Measurements from ENCODE around the gene TTC39C.

The TTC39C gene

DNA sequence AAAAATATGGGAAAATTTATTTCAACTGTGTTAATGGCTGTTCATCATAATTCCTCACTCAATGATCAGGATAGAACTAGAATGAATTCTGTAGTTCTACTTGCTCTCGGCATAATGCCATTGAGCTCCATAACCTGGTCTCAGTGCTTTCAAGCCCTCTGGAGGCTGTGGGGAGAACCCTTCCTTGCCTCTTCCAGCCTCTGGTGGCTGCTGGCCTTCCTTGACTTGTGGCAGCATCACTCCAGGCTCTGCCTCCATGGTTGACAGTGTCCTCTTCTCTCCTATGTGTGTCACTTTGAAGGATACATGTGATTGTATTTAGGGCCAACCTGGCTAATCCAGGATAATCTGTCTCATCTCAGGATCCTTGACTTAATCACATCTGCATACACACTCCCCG, 97.4 kb downstream of the TTC39C start:
- Histone ChIP-seq H3K4me3 (replicated peaks; ENCODE audit: insufficient read depth, low read length) (no peak overlapping the region), H3K27ac (replicated peaks) (no peak overlapping the region), H3K27me3 (ENCODE audit: insufficient read depth, poor library complexity, severe bottlenecking) (no peaks in the 10 kb centered on the region)
- no peak for DNase-seq (ENCODE audit: low read depth in 1 of 2, low spot score in 1 of 2)
- TF ChIP-seq, protein P1, sequence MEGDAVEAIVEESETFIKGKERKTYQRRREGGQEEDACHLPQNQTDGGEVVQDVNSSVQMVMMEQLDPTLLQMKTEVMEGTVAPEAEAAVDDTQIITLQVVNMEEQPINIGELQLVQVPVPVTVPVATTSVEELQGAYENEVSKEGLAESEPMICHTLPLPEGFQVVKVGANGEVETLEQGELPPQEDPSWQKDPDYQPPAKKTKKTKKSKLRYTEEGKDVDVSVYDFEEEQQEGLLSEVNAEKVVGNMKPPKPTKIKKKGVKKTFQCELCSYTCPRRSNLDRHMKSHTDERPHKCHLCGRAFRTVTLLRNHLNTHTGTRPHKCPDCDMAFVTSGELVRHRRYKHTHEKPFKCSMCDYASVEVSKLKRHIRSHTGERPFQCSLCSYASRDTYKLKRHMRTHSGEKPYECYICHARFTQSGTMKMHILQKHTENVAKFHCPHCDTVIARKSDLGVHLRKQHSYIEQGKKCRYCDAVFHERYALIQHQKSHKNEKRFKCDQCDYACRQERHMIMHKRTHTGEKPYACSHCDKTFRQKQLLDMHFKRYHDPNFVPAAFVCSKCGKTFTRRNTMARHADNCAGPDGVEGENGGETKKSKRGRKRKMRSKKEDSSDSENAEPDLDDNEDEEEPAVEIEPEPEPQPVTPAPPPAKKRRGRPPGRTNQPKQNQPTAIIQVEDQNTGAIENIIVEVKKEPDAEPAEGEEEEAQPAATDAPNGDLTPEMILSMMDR (IDR thresholded peaks at IDR 0.05; ENCODE audit: insufficient read depth, low read length) = no peak
- TF ChIP-seq SPI1 (IDR thresholded peaks at IDR 0.05; ENCODE audit: borderline replicate concordance, low read depth) (no peak), GABPA (IDR thresholded peaks at IDR 0.05; ENCODE audit: low read depth) (no peak), POLR2AphosphoS5 (IDR thresholded peaks at IDR 0.05; ENCODE audit: low read depth) (no peak)
- TF ChIP-seq, protein P2, sequence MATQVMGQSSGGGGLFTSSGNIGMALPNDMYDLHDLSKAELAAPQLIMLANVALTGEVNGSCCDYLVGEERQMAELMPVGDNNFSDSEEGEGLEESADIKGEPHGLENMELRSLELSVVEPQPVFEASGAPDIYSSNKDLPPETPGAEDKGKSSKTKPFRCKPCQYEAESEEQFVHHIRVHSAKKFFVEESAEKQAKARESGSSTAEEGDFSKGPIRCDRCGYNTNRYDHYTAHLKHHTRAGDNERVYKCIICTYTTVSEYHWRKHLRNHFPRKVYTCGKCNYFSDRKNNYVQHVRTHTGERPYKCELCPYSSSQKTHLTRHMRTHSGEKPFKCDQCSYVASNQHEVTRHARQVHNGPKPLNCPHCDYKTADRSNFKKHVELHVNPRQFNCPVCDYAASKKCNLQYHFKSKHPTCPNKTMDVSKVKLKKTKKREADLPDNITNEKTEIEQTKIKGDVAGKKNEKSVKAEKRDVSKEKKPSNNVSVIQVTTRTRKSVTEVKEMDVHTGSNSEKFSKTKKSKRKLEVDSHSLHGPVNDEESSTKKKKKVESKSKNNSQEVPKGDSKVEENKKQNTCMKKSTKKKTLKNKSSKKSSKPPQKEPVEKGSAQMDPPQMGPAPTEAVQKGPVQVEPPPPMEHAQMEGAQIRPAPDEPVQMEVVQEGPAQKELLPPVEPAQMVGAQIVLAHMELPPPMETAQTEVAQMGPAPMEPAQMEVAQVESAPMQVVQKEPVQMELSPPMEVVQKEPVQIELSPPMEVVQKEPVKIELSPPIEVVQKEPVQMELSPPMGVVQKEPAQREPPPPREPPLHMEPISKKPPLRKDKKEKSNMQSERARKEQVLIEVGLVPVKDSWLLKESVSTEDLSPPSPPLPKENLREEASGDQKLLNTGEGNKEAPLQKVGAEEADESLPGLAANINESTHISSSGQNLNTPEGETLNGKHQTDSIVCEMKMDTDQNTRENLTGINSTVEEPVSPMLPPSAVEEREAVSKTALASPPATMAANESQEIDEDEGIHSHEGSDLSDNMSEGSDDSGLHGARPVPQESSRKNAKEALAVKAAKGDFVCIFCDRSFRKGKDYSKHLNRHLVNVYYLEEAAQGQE (IDR thresholded peaks at IDR 0.05; ENCODE audit: insufficient replicate concordance, low read depth) = no peak

DNA sequence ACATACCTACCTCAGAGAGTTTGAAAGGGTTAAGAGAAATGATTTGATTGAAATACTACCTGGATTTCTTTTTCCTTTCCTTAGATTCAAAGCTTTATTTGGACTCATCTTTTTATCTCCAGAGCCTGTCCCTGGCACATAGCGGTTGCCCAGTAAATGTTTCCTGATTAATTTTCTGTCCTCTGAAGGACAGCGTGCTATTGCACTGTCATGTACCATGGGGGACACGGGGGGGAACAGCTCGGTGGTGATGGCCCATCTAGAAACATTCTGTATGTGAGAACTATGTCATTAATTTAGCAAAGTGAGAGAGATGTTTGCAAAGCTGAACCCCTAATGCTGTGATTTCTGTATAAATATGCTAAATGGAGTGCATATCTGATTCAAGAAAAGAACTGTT, 97.9 kb downstream of the TTC39C start:
- Histone ChIP-seq H3K27me3 (ENCODE audit: insufficient read depth, poor library complexity, severe bottlenecking) (no peaks in the 10 kb centered on the region), H3K4me3 (replicated peaks; ENCODE audit: insufficient read depth, low read length) (no peak overlapping the region), H3K27ac (replicated peaks) (no peak overlapping the region)
- no peak for DNase-seq (ENCODE audit: low read depth in 1 of 2, low spot score in 1 of 2)
- TF ChIP-seq SPI1 (IDR thresholded peaks at IDR 0.05; ENCODE audit: borderline replicate concordance, low read depth) (no peak), GABPA (IDR thresholded peaks at IDR 0.05; ENCODE audit: low read depth) (no peak), POLR2AphosphoS5 (IDR thresholded peaks at IDR 0.05; ENCODE audit: low read depth) (no peak)
- TF ChIP-seq, protein P1 (IDR thresholded peaks at IDR 0.05; ENCODE audit: insufficient read depth, low read length) = no peak
- TF ChIP-seq, protein P2 (IDR thresholded peaks at IDR 0.05; ENCODE audit: insufficient replicate concordance, low read depth) = no peak

DNA sequence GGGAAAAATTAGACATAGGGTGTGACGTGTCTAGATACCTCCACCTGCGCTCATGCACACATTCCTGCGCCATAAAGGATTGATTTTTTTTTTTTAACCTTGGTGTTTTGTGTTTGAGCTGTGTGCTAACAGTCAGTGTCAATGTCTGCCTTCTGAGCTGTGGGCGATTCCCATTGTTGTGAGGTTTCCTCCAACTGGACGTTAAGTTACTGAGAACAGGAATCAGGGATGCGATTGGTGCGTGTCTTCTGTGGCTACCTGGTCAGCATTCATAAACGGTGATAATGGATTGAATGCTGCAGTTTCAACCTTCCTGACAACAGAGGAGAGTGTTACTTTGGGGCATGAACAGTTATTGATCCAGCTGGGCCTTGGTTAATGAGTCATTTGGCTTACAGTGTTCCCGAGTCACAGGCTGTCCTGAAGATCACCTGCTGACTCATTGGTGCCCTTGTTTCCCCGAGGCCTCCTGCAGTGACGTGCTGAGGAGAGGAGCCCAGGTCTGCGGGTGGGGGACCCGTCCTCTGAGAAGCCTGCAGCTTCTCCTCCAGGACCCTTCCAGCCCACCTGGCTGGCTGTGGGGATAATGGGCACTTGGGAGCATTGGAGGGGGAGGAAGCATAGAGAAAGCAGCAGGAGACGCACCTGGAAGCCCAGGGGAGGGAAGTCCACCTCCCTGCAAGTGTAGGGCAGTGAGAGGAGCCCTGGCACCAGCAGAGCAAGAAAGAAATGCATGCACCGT, 98.5 kb downstream of the TTC39C start:
- Histone ChIP-seq H3K27ac (replicated peaks) (no peak overlapping the region), H3K27me3 (ENCODE audit: insufficient read depth, poor library complexity, severe bottlenecking) (no peaks in the 10 kb centered on the region), H3K4me3 (replicated peaks; ENCODE audit: insufficient read depth, low read length) (no peak overlapping the region)
- no peak for DNase-seq (ENCODE audit: low read depth in 1 of 2, low spot score in 1 of 2)
- TF ChIP-seq, protein P1 (IDR thresholded peaks at IDR 0.05; ENCODE audit: insufficient read depth, low read length) = no peak
